PC-9 (cell line): Measurements from ENCODE around the gene GDE1.

Source experiments
- CTCF ChIP-seq: fragments of 200-600 bp; sonication (generic); conservative IDR thresholded peaks from 2 replicates; pipeline ENCODE4 v1.6.1; 2017; ENCODE audit warnings: mixed run types, antibody characterized with exemption, mild to moderate bottlenecking, moderate library complexity
- EZH2 ChIP-seq: fragments of 200-600 bp; sonication (generic); IDR thresholded peaks from 2 replicates; pipeline ENCODE4 v1.8.0; 2017; ENCODE audit warnings: antibody characterized with exemption, low read depth

DNA sequence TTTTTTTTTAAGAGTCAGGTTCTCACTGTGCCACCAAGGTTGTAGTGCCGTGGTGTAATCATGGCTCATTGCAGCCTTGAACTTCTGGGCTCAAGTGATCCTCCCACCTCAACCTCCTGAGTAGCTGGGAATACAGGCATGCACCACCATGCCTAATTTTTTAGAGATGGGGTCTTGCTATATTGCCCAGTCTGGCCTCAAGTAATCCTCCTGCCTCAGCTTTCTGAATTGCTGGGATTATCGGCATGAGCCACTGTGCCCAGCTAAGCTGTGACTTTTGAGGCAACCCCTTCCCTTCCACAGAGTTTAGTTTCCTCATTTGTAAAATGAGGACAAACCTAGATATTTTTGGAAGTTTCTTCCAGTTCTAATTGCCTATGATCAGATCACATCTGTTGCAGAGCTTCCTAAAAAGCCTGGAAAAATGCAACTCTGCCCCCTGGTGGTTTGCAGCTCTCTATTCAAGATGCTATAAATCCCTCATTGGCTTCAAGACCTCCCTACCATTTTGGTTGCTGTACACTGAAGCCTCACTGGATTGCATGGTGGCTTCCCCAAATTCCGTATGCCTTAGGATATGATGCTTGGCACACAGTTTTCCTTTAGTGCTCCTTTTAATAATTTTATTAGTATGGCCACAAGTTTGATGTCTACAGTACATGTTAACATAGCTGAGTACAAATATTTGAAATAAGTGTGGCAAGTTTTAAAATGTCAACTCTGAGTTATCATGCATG is 19.3 kb downstream of the GDE1 start:
- peak; percentile 90 for TF ChIP-seq CTCF
- no peak for TF ChIP-seq EZH2
